HL-60 (cell line): ENCODE data around the gene WTIP.

ENCODE experiments used
- DNase-seq, 2 experiments: peaks; one replicate each; pipeline ENCODE4 v3.0.0-alpha.2; 2010 to 2020; ENCODE audit warnings: low read depth in 1 of 2, low spot score in 1 of 2
- H3K27ac ChIP-seq: fragments of 250-450 bp; sonication (Bioruptor Pico); replicated peaks from 2 replicates; pipeline ENCODE4 v1.5.1; 2020; ENCODE audit warnings: mild to moderate bottlenecking, moderate library complexity
- H3K27me3 ChIP-seq: fragments of 250-450 bp; sonication (Bioruptor Pico); 2 replicates; pipeline ENCODE4 v1.5.1; 2021; ENCODE audit warnings: mild to moderate bottlenecking, moderate library complexity; ENCODE audit not compliant: insufficient read depth, poor library complexity, severe bottlenecking
- H3K4me3 ChIP-seq: replicated peaks from 2 replicates; pipeline ENCODE4 v1.5.1; 2011; ENCODE audit warnings: mild to moderate bottlenecking, control low read depth, low read length; ENCODE audit not compliant: insufficient read depth
- CTCF ChIP-seq: IDR thresholded peaks from one replicate; pipeline ENCODE4 v1.5.1; 2011; ENCODE audit warnings: low read length, control low read depth, inconsistent platforms; ENCODE audit not compliant: insufficient read depth
- GABPA ChIP-seq: IDR thresholded peaks from 2 replicates; pipeline ENCODE4 v1.6.1; 2012; ENCODE audit warnings: low read depth
- POLR2AphosphoS5 ChIP-seq: IDR thresholded peaks from 2 replicates; pipeline ENCODE4 v1.6.1; 2012; ENCODE audit warnings: low read depth
- REST ChIP-seq: IDR thresholded peaks from 2 replicates; pipeline ENCODE4 v1.6.1; 2012; ENCODE audit warnings: low read depth; ENCODE audit not compliant: insufficient replicate concordance
- SPI1 ChIP-seq: IDR thresholded peaks from 2 replicates; pipeline ENCODE4 v1.6.1; 2012; ENCODE audit warnings: low read depth, mild to moderate bottlenecking, borderline replicate concordance

WTIP gene

GRCh38 chr19:34512254-34512822, 30.8 kb downstream of the WTIP start:
- Histone ChIP-seq H3K4me3 (no peak overlapping the region), H3K27ac (no peak overlapping the region), H3K27me3 (no peaks in the 10 kb centered on the region)
- no peak for TF ChIP-seq GABPA
- no peak for TF ChIP-seq REST
- TF ChIP-seq SPI1, result no peak
- TF ChIP-seq POLR2AphosphoS5, result no peak
- no peak for TF ChIP-seq CTCF
- DNase-seq, result no peak

- Histone ChIP-seq H3K27me3 (no peaks in the 10 kb centered on the region), H3K27ac (no peak overlapping the region), H3K4me3 (no peak overlapping the region)
- no peak for DNase-seq
- no peak for TF ChIP-seq GABPA
- no peak for TF ChIP-seq SPI1
- no peak for TF ChIP-seq REST
- TF ChIP-seq CTCF, result no peak
- TF ChIP-seq POLR2AphosphoS5, result no peak
These were observed 32.2 kb downstream of the WTIP start for GRCh38 chr19:34513767-34514166.

- H3K27ac ChIP-seq, result no peak overlapping the region
- TF ChIP-seq SPI1 (no peak), GABPA (no peak), CTCF (no peak), REST (no peak), POLR2AphosphoS5 (no peak)
- H3K4me3 ChIP-seq, result no peak overlapping the region
These were observed 38.0 kb downstream of the WTIP start for GRCh38 chr19:34519602-34520001.

More at GRCh38 chr19:34519602-34520001, 38.0 kb downstream of the WTIP start:
- no peak for DNase-seq
- H3K27me3 ChIP-seq, result no peaks in the 10 kb centered on the region
